IPS-18a (cell line): ENCODE measurements around the gene BACE2.

Experiments used
- H3K27ac ChIP-seq: one replicate; pipeline ENCODE4 v1.5.1; 2013; ENCODE audit warnings: low read length
- H3K27me3 ChIP-seq: one replicate; pipeline ENCODE4 v1.6.1; 2013; ENCODE audit warnings: mild to moderate bottlenecking, low read length; ENCODE audit not compliant: control insufficient read depth, insufficient read depth
- H3K36me3 ChIP-seq: one replicate; pipeline ENCODE4 v1.6.1; 2013; ENCODE audit warnings: low read depth, low read length; ENCODE audit not compliant: control insufficient read depth
- H3K4me1 ChIP-seq: one replicate; pipeline ENCODE4 v1.6.1; 2013; ENCODE audit warnings: low read depth, low read length; ENCODE audit not compliant: control insufficient read depth
- H3K4me3 ChIP-seq: one replicate; pipeline ENCODE4 v1.5.1; 2013; ENCODE audit warnings: low read length
- H3K9ac ChIP-seq: one replicate; pipeline ENCODE4 v1.6.1; 2013; ENCODE audit warnings: mild to moderate bottlenecking, low read length, moderate library complexity
- H3K9me3 ChIP-seq: one replicate; pipeline ENCODE4 v1.6.1; 2013; ENCODE audit warnings: low read depth, low read length; ENCODE audit not compliant: control insufficient read depth

The BACE2 gene

DNA sequence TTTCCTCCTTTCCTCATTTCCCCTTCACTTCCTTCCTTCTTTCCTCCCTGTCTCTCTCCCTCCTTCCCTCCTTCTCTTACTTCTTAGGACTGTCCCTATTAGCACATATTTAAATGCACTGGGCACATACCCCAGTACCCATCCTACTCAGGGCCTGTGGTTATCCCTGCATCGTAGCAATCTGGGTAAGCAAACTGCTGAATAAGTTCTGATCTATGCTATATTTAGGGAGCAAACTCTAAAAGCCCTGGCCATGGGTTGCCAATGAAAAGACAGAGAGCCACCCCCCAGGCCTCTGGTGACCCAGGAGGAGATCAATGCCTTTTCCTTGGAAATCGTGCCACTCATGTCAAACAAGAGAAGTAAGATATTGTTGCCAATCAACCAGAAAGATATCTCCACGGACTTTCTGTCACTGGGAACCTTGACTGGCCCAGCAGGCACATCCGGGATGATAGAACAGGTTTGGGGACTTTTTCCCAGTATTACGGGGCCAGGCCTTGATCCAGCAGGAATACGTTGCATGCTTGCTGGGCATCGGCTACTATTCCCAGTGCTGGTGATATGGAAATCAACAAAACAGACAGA lies 154.0 kb downstream of the BACE2 start:
- H3K36me3 ChIP-seq, result no peaks in the 10 kb centered on the region
- no peak overlapping the region for H3K4me3 ChIP-seq
- H3K27ac ChIP-seq, result no peak overlapping the region
- H3K9ac ChIP-seq, result no peak overlapping the region
- H3K9me3 ChIP-seq, result no peaks in the 10 kb centered on the region
- H3K4me1 ChIP-seq, result peaks cover 10% of the 10 kb centered on the region
- H3K27me3 ChIP-seq, result peaks cover 12% of the 10 kb centered on the region

GRCh38 chr21:41322496-41323382 lies 154.8 kb downstream of the BACE2 start:
- Histone ChIP-seq H3K4me3 (no peak overlapping the region), H3K9me3 (no peaks in the 10 kb centered on the region), H3K9ac (no peak overlapping the region), H3K27me3 (peaks cover 5% of the 10 kb centered on the region), H3K27ac (no peak overlapping the region), H3K4me1 (peaks cover 10% of the 10 kb centered on the region), H3K36me3 (no peaks in the 10 kb centered on the region)

DNA sequence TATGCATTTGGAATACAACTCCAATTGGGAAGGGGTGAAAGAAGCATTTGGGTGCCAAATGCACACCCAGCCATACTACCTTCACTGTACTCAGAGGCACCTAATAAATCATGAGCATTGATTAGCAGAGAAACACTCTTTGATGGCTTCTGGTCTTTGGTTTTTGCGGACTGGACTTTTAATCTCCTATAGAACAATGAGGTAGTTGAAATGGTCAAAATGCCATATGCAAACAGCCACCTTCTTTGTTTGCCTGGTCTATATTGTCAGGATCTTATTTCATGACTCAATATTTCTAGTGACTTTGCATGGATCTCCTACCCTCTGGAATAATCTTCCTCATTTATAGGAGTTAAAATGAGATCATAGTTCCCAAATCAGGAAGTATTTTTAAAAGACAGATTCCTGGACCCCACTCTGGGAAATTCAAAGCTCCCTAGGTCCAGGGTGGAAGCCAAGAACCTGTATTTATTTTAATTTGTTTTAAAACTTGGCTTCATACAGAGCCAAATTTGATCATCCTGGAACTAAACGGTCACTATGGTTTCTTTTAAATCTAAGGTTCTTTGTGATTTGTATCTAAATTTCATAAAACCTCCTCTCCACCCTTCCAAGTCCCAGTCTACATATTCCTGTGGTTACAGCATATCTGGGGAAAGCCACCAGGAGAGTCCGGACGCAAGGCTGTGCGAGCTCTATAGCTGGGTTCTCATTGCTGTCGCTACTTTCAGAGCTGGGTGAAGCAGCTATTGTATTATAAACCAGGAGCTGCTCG lies 157.4 kb downstream of the BACE2 start:
- H3K27ac ChIP-seq, result no peak overlapping the region
- H3K4me1 ChIP-seq, result peaks cover 10% of the 10 kb centered on the region
- H3K36me3 ChIP-seq, result no peaks in the 10 kb centered on the region
- no peak overlapping the region for H3K9ac ChIP-seq
- H3K9me3 ChIP-seq, result no peaks in the 10 kb centered on the region
- H3K27me3 ChIP-seq, result no peaks in the 10 kb centered on the region
- no peak overlapping the region for H3K4me3 ChIP-seq

- H3K4me1 ChIP-seq, result peaks cover 10% of the 10 kb centered on the region
- no peaks in the 10 kb centered on the region for H3K36me3 ChIP-seq
- H3K9ac ChIP-seq, result no peak overlapping the region
- no peak overlapping the region for H3K4me3 ChIP-seq
- no peaks in the 10 kb centered on the region for H3K27me3 ChIP-seq
- H3K9me3 ChIP-seq, result no peaks in the 10 kb centered on the region
- H3K27ac ChIP-seq, result no peak overlapping the region
These were observed 158.6 kb downstream of the BACE2 start for GRCh38 chr21:41326414-41327080.

- Histone ChIP-seq H3K4me3 (no peak overlapping the region), H3K9ac (no peak overlapping the region), H3K9me3 (no peaks in the 10 kb centered on the region), H3K36me3 (no peaks in the 10 kb centered on the region), H3K27ac (no peak overlapping the region), H3K4me1 (peaks cover 2% of the 10 kb centered on the region), H3K27me3 (no peaks in the 10 kb centered on the region)
These were observed 159.8 kb downstream of the BACE2 start for GRCh38 chr21:41327753-41328152.

DNA sequence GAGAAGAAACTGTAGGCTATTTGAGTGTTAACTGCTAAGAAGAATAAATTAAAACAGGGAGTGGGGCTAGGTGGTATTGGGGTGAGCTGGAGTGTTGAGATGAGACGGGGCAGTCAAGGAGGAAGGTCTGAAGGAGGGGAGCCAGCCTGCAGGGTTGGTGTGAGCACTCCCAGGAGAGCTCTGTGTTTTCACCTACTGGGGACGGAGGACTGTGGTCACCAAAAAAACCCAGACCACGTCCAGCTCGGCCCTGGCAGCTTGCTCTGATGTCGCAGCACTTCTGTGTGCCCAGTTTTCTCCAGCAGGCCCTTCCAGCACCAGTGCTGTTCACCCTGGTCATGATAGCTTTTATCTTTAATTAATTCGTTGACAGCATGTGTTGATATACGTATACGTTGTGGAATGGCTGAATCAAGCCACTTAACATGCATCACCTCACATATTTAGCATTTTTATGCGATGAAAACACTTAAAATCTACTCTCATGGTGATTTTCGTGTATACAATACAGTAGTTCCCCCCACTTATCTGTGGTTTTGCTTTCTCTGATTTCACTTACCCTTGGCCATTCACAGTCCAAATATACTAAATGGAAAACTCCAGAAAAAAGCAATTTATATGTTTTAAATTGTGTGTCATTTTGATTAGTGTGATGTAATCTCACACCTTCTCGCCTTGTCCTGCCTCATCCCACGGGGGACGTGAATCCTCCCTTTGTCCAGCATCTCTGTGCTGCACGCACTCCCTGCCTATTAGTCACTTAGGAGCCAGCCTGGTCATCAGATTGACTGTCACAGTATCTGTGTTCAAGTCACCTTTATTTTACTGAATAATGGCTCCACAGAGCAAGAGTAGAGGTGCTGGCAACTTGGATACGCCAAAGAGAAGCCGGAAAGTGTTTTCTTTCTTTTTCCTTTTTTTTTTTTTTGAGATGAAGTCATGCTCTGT lies 161.0 kb downstream of the BACE2 start:
- Histone ChIP-seq H3K4me3 (no peak overlapping the region), H3K27me3 (no peaks in the 10 kb centered on the region), H3K36me3 (no peaks in the 10 kb centered on the region), H3K4me1 (no peaks in the 10 kb centered on the region), H3K9me3 (no peaks in the 10 kb centered on the region), H3K9ac (no peak overlapping the region), H3K27ac (no peak overlapping the region)
